Activated CD8-positive, alpha-beta memory T cell treated with anti-CD3 and anti-CD28 coated beads for 4 hours (primary cell): ENCODE results near the gene CCDC73.
"Not testable (repeated sequence)": the region's sequence is repeated elsewhere in the genome, so short reads cannot be mapped to it uniquely, and the experiment has no call there.

ENCODE experiments used
- DNase-seq, 2 donors: peaks; one replicate each; pipeline ENCODE4 v3.0.0-alpha.2; 2020; ENCODE audit warnings: low read depth in 2 of 2

Gene CCDC73

GRCh38 chr11:32796425-32796824 is 2.0 kb upstream of the CCDC73 start:
- no peak for DNase-seq

GRCh38 chr11:32792948-32793475 is 1.4 kb downstream of the CCDC73 start:
- DNase-seq = peak; percentile 35

- DNase-seq = no peak
Observed at GRCh38 chr11:32792111-32792947, 2.1 kb downstream of the CCDC73 start.

GRCh38 chr11:32790916-32791315 is 3.5 kb downstream of the CCDC73 start:
- DNase-seq = no peak

- no peak for DNase-seq
Observed at GRCh38 chr11:32786811-32787210, 7.7 kb downstream of the CCDC73 start.

GRCh38 chr11:32785262-32785661 is 9.2 kb downstream of the CCDC73 start:
- DNase-seq = no peak

GRCh38 chr11:32781721-32782120 is 12.7 kb downstream of the CCDC73 start:
- no peak for DNase-seq

- DNase-seq = not testable (repeated sequence)
Observed at GRCh38 chr11:32780839-32781238, 13.6 kb downstream of the CCDC73 start.

GRCh38 chr11:32779136-32779535 is 15.3 kb downstream of the CCDC73 start:
- no peak for DNase-seq

GRCh38 chr11:32775908-32776307 is 18.6 kb downstream of the CCDC73 start:
- no peak for DNase-seq

GRCh38 chr11:32774081-32774480 is 20.4 kb downstream of the CCDC73 start:
- DNase-seq = no peak

- DNase-seq = no peak
Observed at GRCh38 chr11:32772731-32773130, 21.7 kb downstream of the CCDC73 start.

- DNase-seq = not testable (repeated sequence)
Observed at GRCh38 chr11:32761774-32762173, 32.7 kb downstream of the CCDC73 start.

GRCh38 chr11:32758291-32758690 is 36.2 kb downstream of the CCDC73 start:
- no peak for DNase-seq

- not testable (repeated sequence) for DNase-seq
Observed at GRCh38 chr11:32753181-32753580, 41.3 kb downstream of the CCDC73 start.

- DNase-seq = no peak
Observed at GRCh38 chr11:32752001-32752400, 42.5 kb downstream of the CCDC73 start.

- DNase-seq = no peak
Observed at GRCh38 chr11:32751381-32751780, 43.1 kb downstream of the CCDC73 start.

GRCh38 chr11:32729976-32730375 is 64.5 kb downstream of the CCDC73 start:
- no peak for DNase-seq

- no peak for DNase-seq
Observed at GRCh38 chr11:32723332-32723731, 71.1 kb downstream of the CCDC73 start.

GRCh38 chr11:32722255-32722654 is 72.2 kb downstream of the CCDC73 start:
- DNase-seq = no peak

- no peak for DNase-seq
Observed at GRCh38 chr11:32713496-32713895, 81.0 kb downstream of the CCDC73 start.

- DNase-seq = not testable (repeated sequence)
Observed at GRCh38 chr11:32708978-32709377, 85.5 kb downstream of the CCDC73 start.

- DNase-seq = no peak
Observed at GRCh38 chr11:32706985-32707741, 87.3 kb downstream of the CCDC73 start.
